NCI-H1417 (cell line): ENCODE measurements around the gene CYP1A2.
"Not testable (repeated sequence)": the region's sequence is repeated elsewhere in the genome, so short reads cannot be mapped to it uniquely, and the experiment has no call there.

Experiments
- DNase-seq, 3 experiments: peaks; one replicate each; lab custom pipeline; 2025; lab: John Stamatoyannopoulos, UW

CYP1A2 gene

GRCh38 chr15:74735305-74735704 is 13.3 kb upstream of the CYP1A2 start:
- DNase-seq = no peak

DNA sequence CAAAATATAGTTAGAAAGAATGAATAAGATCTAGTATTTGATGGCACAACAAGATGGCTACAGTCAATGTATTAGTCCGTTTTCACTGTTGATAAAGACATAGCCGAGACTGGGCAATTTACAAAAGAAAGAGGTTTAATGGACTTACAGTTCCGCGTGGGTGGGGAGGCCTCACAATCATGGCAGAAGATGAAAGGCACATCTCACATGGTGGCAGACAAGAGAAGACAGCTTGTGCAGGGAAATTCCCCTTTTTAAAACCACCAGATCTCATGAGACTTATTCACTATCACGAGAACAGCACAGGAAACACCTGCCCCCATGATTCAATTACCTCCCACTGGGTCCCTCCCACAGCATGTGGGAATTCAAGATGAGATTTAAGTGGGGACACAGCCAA is 10.4 kb upstream of the CYP1A2 start:
- DNase-seq = not testable (repeated sequence)

- no peak for DNase-seq
Measured at GRCh38 chr15:74742422-74742821, 6.2 kb upstream of the CYP1A2 start.

DNA sequence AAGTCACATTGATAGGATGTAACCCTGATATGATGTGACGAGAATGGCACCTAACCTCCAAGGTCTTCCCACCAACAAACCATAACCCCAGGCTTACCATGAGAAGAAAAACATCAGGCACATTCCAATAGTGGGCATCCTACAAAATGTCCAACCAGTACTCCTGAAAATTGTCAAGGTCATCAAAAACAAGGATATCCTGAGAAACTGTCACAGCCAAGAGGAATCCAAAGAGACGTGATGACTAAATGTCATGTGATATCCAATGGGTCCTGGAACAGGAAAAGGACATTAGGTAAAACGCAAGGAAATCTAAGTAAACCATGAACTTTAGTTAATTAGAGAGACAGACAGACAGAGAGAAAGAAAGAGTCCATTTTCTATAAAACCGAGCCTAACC is 2.3 kb upstream of the CYP1A2 start:
- DNase-seq = no peak

GRCh38 chr15:74749832-74750231 is 1.2 kb downstream of the CYP1A2 start:
- no peak for DNase-seq

DNA sequence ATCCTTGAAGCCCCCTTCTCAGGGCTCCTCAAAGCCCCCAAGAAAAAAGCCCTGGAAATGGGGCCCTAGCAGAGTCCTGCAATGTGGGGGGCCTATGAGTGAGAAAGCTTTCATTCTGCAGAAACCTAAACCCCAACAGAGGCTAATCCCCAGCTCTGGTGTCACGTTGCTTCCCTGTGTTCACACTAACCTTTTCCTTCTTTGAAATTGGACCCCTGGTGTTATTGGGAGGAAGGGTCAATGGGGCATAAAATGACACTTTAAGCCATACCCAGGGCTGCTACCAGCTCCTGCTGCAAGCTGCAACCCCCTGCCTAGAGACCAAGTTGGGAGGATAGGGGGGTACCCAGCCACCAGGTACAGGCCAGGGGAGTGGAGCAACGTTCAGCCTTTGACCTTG is 2.1 kb downstream of the CYP1A2 start:
- DNase-seq = no peak

DNA sequence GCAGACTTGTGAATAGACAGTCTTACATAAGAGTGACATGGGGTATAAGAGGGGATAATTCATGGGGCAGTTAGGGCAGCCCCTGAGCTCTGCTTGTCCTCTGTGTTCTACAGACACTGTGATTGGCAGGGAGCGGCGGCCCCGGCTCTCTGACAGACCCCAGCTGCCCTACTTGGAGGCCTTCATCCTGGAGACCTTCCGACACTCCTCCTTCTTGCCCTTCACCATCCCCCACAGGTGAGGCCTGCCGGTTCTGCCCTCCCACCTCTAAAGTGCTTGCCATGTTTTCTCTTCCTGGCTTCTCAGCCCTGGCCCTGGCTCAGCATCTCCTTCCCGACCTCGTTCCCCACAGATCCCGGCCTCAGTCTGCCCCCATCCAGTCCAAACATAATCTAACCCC is 3.4 kb downstream of the CYP1A2 start:
- no peak for DNase-seq

DNA sequence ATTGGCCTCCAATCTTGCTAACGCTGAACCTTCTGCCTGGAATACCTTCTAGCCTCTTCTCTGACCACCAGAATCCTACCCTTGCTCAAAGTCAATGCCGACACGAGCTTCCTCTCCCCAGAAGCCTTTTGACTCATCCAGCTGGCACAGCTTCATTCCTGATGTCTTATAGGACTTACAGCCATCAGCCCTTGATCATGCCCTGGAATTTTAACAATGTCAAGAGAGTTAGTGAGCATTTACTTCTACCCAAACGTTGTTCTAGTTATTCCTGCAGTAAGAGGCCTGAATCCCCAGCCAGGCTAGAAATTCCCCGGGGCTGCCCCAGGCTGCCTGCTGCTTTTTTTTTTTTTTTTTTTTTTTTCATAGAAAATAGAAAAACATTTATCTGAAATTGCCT is 3.9 kb downstream of the CYP1A2 start:
- no peak for DNase-seq

GRCh38 chr15:74754593-74755215 is 6.1 kb downstream of the CYP1A2 start:
- no peak for DNase-seq

GRCh38 chr15:74758736-74759135 is 10.1 kb downstream of the CYP1A2 start:
- DNase-seq = no peak

DNA sequence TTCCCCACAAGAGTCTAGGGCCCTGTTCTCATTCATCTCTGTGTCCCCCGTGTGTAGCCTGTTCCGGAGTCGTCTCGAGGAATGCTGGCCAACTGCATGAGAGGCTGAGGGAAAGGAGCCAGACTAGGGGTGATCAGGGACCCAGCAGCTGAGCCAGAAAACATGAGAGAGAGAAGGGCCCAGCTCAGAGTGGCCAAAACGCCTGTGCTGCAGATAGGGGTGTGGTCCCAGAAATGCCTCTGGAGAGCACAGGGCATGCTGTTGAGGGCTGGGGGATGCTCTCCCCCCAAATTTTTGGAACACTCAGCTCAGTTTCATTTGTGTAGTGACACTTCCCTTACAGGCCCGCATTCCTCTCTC is 14.1 kb downstream of the CYP1A2 start:
- DNase-seq = no peak

DNA sequence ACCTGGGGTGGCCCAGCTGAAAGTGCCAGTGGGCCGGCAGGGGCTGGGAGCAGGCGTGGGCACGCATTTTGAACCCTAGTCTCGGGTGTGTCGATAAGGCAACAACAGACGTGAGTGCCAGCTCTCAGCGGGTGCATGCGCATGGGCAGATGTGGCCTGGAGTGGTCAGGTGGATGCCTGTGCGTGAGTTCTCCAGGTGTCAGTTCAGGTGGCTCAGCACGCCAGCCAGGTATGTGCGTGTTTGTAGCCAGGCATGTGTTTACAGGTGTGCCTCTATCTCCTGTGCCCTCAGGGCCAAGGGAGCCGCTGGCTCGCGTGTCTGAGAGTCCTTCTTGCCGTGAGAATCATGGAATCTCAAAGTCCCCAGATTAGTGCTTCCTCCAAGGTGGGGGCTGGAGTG is 14.8 kb downstream of the CYP1A2 start:
- DNase-seq = peak; percentile 8 to 71 (median 51)

DNA sequence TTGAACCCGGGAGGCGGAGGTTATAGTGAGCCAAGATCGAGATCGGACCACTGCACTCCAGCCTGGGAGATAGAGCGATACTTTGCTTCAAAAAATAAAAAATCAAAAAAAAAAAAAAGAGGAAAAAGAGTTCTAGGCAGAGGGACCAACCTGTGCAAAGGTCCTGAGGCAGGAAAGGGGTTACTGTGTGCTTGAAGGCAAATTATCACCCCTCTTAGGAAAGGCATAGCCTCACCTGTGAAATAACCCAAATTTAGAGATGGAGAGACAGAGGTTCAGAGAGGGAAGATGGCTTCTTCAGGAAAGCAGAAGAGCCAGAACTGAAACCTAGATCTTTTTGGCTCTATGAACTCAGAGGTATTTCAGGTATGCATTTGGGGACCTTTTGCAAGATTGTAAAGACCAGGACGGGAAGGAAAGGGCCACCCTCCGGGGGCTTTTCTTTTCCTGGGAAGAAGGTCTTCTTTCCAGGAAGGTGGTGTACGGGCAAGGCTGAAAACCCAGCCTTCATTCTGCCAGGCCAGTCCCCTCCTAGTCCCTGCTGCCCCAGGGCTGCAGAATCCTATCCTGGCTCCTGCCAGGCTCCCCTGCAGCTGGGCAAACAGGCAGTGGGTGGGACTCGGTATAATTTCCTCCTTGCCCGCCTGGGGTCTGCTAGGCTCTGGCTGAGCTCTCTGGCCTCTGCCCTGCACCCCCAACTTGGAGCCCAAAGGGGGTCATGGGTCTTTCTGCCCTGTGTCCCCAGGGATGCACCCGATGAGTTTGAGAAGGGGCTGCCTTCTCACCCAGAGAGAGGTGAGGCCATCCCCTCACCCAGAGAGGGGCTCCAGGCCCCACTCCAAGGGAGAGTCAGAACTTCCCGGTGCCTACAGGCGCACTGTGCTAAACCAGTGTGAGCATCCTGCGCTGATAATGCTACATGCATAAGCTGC is 18.8 kb downstream of the CYP1A2 start:
- no peak for DNase-seq

DNA sequence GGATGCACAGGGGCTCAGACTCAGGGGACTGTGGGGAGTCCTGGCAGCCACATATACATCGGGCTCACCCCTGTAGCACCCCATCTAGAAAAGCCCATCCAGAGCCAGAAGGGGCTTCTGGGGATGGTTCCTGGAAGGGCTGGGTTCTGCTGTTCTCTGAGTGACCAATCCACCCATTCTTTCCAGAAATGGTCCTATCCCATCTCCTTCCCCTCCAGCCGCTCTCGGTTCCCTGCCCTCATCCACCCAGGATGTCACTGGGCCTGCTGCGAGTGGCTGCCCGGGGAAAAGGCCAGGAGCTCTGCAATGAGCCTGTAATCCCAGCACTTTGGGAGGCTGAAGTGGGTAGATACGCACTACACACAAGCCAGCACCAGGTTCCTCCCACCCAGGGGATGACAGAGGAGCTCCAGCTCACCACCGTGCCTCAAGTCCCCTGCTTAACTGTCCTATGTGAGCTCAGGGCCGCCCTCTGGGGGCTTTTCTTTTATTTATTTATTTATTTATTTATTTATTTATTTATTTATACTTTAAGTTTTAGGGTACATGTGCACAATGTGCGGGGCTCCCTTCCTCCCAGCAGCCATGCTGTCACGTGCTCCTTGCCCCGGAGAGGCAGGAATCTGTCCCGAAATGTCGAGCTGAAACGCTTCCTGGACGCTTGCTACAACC is 19.6 kb downstream of the CYP1A2 start:
- DNase-seq = peak in 1 of 3 experiments; percentile 64

DNA sequence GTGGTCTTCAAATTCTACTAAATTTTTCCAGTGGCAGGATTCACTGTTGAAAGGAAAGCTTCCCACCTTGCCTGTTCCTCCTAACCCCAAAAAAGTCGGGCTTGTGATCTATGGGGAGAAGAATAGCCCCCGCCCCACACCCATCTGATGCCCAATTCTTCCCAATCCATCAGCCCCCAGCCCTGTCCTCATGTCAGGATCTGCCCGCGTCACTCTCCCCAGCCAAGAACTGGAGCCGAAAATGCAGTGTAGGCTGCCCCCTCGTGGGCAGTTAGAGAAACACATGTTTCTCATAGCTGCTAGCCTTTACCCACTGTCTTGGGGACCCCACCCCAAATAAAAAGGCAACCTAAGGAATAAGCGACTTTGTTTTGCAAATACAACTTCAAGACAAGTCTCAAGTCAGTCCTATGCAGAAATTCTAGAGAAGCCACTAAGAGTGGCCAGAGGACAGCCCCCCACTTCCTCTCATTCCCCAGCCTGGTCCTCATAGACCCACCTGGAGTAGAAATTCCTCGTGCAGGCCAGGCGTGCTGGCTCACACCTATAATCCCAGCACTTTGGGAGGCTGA is 20.2 kb downstream of the CYP1A2 start:
- DNase-seq = peak; percentile 55 to 82 (median 65)

DNA sequence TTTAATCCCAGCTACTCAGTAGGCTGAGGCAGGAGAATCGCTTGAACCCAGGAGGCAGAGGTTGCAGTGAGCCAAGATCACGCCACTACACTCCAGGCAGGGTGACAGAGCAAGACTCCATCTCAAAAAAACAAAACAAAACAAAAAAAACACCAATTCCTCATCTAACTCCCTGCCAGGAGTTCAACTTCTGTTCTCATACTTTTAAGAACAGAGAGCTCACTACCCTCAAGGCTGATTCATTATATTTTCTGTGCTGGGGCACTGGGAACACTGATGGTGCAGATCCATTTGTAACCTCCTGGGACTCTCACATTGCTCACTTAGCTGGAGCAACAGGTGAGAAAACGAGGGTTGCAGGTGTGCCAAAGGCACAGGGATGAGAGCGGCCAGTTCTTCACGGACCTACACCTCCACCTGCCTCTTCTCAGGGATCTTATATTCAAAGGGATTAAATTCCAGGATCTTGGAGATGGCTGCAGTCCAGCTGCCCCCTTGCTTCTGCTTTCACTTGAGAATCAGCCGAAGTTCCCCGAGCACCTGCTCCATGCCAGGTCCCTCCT is 20.9 kb downstream of the CYP1A2 start:
- no peak for DNase-seq

GRCh38 chr15:74770211-74770903 is 21.7 kb downstream of the CYP1A2 start:
- DNase-seq = no peak

DNA sequence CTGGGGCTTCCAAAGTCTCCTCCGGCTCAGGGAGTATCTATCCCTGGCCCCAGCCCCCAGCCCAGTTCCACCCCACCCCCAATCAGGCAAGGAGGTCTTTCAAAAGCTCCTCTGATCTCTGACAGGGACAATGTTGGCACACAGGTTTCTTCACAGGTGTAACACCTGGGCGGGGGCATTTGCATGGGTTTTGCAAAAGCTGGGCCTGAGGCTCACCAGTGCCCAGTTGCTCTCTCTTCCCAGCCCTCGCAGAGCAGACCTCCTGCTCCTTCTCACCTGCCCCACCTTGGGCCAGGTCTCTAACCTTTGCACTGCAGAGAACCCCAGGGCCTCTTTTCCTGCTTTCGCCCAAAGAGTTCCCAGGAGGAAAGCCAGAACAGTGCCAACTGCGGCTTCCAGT is 24.7 kb downstream of the CYP1A2 start:
- DNase-seq = no peak

GRCh38 chr15:74773731-74774252 is 25.1 kb downstream of the CYP1A2 start:
- peak in 1 of 3 experiments; percentile 46 for DNase-seq

GRCh38 chr15:74775132-74775562 is 26.5 kb downstream of the CYP1A2 start:
- DNase-seq = no peak

DNA sequence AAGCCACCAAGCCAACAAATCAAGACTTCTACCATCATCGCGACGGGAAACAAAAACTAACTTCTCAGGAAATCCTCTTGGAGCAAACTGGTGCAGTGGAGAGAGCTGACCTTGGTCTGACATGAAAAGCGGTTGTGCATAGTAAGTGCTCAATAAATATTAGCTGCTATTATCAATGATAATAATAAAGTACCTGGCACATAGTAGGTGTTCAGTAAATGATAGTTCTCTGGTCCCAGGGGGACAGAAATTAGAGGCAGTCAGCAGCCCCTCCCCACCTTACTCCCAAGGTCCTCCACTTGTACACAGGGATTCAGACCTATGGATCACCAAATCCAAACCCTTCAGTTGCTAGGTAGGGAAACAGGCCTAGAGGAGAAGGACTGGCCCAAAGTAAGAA is 27.2 kb downstream of the CYP1A2 start:
- DNase-seq = no peak
